HEK293 (cell line): Measurements from ENCODE around the gene MYRFL.

Source experiments
- TCF7L2 ChIP-seq: IDR thresholded peaks from 2 replicates; pipeline ENCODE4 v1.6.1; 2011; ENCODE audit warnings: low read depth, mild to moderate bottlenecking, inconsistent platforms, low read length, moderate library complexity, borderline replicate concordance
- ZBTB1 ChIP-seq: fragments of 450-650 bp; formaldehyde crosslinking; IDR thresholded peaks from 2 replicates; pipeline ENCODE4 v1.5.1; 2016; ENCODE audit warnings: missing biosample characterization, missing genetic modification characterization
- ZNF138 ChIP-seq: fragments of 450-650 bp; formaldehyde crosslinking; IDR thresholded peaks from 2 replicates; pipeline ENCODE4 v1.5.1; 2016; ENCODE audit warnings: missing biosample characterization, missing genetic modification characterization, borderline replicate concordance
- ZNF19 ChIP-seq: fragments of 450-650 bp; formaldehyde crosslinking; IDR thresholded peaks from 2 replicates; pipeline ENCODE4; 2016; ENCODE audit warnings: missing biosample characterization, missing genetic modification characterization, low read depth
- ZNF302 ChIP-seq: fragments of 450-650 bp; formaldehyde crosslinking; IDR thresholded peaks from 2 replicates; pipeline ENCODE4 v1.5.1; 2016; ENCODE audit warnings: missing biosample characterization, missing genetic modification characterization, low read depth
- ZNF350 ChIP-seq: fragments of 450-650 bp; formaldehyde crosslinking; IDR thresholded peaks from 2 replicates; pipeline ENCODE4 v1.5.0; 2017; ENCODE audit warnings: missing biosample characterization, mild to moderate bottlenecking, missing genetic modification characterization
- ZSCAN30 ChIP-seq: fragments of 450-650 bp; IDR thresholded peaks from 2 replicates; pipeline ENCODE4 v1.5.1; 2018; ENCODE audit warnings: missing biosample characterization, mild to moderate bottlenecking, missing genetic modification characterization, moderate library complexity
- TF ChIP-seq, protein P1 (sequence below): fragments of 450-650 bp; formaldehyde crosslinking; IDR thresholded peaks from 2 replicates; pipeline ENCODE4 v1.5.1; 2016; ENCODE audit warnings: missing biosample characterization, missing genetic modification characterization
- TF ChIP-seq, protein P2 (sequence below): fragments of 450-650 bp; formaldehyde crosslinking; IDR thresholded peaks from 2 replicates; pipeline ENCODE4 v1.5.1; 2016; ENCODE audit warnings: missing biosample characterization, missing genetic modification characterization

DNA sequence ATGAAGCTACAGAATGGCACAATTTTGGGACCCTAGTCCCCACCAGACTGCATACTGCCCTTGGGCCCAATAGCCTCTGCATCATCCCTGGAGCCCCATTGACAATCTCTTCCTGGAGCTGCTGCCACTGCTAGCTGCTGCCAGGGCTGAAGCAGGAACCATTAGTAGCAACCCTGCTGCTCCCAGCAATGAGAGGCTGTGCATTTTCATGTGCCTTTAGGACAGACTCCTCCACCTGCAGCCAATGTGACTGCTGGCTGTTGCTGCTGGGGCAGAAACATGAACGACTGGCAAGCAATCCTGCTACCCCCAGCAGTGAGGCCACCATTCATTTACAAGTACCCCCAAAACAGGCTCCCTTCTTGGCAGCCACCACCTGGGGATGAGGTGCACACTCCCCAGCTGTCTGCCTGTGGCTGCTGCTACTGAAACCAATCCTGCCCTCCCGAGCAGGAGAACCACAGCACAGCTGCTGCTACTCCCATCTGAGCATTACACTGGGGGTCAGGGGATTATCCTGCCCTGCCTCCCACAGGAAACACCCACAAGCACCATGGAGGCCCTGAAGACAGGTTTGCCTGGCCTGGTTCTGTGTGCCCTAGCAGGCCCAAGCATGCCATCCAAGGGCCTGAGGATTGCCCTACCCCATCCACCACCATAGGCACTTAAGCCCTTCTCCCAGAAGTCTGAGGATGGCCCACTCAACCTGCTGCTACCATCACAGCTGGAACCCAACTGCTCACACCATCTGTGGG lies 181.0 kb downstream of the MYRFL start:
- TF ChIP-seq ZNF19 (no peak), TCF7L2 (no peak), ZNF350 (tag by site-specific recombination) (no peak), ZNF138 (tag by site-specific recombination) (no peak), ZNF302 (tag by site-specific recombination) (no peak), ZBTB1 (no peak), ZSCAN30 (tag by site-specific recombination) (no peak)
- TF ChIP-seq, protein P1, sequence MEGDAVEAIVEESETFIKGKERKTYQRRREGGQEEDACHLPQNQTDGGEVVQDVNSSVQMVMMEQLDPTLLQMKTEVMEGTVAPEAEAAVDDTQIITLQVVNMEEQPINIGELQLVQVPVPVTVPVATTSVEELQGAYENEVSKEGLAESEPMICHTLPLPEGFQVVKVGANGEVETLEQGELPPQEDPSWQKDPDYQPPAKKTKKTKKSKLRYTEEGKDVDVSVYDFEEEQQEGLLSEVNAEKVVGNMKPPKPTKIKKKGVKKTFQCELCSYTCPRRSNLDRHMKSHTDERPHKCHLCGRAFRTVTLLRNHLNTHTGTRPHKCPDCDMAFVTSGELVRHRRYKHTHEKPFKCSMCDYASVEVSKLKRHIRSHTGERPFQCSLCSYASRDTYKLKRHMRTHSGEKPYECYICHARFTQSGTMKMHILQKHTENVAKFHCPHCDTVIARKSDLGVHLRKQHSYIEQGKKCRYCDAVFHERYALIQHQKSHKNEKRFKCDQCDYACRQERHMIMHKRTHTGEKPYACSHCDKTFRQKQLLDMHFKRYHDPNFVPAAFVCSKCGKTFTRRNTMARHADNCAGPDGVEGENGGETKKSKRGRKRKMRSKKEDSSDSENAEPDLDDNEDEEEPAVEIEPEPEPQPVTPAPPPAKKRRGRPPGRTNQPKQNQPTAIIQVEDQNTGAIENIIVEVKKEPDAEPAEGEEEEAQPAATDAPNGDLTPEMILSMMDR (tag by site-specific recombination): no peak
- TF ChIP-seq, protein P2, sequence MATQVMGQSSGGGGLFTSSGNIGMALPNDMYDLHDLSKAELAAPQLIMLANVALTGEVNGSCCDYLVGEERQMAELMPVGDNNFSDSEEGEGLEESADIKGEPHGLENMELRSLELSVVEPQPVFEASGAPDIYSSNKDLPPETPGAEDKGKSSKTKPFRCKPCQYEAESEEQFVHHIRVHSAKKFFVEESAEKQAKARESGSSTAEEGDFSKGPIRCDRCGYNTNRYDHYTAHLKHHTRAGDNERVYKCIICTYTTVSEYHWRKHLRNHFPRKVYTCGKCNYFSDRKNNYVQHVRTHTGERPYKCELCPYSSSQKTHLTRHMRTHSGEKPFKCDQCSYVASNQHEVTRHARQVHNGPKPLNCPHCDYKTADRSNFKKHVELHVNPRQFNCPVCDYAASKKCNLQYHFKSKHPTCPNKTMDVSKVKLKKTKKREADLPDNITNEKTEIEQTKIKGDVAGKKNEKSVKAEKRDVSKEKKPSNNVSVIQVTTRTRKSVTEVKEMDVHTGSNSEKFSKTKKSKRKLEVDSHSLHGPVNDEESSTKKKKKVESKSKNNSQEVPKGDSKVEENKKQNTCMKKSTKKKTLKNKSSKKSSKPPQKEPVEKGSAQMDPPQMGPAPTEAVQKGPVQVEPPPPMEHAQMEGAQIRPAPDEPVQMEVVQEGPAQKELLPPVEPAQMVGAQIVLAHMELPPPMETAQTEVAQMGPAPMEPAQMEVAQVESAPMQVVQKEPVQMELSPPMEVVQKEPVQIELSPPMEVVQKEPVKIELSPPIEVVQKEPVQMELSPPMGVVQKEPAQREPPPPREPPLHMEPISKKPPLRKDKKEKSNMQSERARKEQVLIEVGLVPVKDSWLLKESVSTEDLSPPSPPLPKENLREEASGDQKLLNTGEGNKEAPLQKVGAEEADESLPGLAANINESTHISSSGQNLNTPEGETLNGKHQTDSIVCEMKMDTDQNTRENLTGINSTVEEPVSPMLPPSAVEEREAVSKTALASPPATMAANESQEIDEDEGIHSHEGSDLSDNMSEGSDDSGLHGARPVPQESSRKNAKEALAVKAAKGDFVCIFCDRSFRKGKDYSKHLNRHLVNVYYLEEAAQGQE (tag by site-specific recombination): no peak
